ENCODE results near the gene ATAT1.
A peak's percentile ranks its signal among the peaks of the same experiment; 100 is the strongest.

ATAT1 gene

DNA sequence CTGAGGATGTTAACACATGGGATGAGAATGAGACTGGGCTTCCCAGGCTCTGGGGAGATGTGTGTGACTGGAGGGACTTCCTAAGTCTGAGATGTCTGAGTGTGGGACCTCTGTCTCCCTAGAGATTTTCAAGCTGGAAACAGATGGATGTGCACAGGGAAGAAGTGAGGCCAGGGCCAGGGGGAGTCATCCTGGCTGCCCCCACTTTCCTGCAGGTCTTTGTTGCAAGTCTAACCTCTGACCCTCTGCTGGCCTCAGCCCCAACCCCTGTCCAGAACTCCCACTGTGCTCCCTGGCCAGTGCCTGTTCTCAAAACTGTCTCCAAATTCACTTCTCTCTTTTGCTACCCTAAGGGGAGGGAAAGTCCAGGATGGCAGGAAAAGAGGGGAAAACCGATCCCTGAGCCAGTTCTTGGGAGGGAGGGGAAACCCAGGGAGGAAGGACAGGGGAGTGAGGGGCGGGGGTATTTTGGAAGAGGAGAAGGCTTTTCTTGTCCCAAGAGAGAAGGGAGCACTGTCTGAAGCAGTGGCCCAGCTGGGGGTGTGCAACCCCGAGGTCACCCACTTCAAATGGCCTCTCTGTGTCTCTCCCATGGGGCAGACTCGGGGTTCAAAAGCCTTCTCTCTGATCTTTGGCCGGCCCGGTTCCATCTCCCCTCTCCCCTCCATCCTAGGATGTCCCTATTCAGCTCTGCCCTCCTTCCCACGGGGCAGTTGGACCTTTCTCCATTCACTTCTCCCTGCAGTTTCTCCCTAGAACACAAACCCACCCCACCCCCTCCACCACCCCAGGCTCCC is 56.7 kb downstream of the ATAT1 start:
- DNase-seq (ENCODE audit: low read depth, low spot score) = no peak

DNA sequence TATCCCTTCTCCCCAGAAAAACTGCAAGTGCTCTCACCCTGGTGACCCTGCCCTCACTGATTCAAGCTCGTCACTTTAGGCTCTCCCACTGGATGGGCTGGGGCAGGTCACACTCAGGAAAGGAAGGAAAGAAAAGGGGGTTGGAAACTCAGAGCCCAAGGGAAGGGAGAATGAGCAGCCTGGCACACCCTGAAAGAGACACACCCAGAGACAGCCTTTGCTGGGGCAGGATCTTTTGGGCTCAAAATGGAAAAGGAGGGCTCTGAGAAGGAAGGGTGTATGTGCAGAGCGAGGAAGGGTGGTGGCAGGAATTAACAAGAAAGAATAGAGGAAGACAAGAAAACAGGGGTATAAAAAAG is 57.3 kb downstream of the ATAT1 start:
- DNase-seq (ENCODE audit: low read depth, low spot score) = no peak

GRCh38 chr6:30684386-30685156 is 57.9 kb downstream of the ATAT1 start:
- DNase-seq (ENCODE audit: low read depth, low spot score) = no peak

DNA sequence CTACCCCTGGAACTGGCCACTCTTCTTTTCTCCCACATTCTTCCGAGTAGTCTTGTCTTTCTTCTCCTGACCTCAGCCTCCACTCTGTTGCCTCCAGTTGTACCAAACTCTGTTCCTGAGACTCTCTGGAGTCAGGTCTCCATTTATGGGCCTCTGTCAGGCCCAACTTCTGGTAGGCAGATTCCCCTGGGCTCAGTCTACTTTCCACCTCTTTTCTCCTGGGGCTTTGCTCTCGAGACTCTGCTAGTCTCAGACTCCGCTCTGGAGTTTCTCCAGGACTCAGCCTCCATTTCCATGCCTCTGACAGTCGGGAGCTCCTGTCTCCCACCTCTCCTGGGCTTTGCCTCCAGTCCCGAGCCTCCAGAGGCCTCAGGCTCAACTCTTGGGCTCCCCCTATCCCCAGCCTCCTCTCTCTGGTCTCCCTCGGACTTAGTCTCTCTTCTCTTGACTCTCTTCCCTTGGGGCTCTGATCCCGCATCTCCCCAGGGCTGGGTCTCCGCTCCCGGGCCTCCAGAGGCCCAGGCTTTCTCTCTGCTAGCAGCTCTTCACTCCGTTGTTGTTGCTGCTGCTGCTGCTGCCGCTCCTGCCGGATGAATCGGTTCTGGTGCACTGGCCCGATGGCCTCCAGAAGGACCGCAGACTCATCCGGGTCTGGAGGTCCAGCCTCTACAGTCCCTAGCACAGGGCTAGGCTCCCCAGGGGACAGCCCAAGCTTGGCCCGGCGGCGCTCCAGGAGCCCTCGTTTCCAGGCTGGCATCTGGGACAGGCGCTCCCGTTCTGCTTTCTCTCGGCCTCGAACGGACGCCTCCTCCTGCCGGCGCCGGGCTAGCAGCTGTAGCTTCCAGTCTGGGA is 58.7 kb downstream of the ATAT1 start:
- no peak for DNase-seq (ENCODE audit: low read depth, low spot score)

DNA sequence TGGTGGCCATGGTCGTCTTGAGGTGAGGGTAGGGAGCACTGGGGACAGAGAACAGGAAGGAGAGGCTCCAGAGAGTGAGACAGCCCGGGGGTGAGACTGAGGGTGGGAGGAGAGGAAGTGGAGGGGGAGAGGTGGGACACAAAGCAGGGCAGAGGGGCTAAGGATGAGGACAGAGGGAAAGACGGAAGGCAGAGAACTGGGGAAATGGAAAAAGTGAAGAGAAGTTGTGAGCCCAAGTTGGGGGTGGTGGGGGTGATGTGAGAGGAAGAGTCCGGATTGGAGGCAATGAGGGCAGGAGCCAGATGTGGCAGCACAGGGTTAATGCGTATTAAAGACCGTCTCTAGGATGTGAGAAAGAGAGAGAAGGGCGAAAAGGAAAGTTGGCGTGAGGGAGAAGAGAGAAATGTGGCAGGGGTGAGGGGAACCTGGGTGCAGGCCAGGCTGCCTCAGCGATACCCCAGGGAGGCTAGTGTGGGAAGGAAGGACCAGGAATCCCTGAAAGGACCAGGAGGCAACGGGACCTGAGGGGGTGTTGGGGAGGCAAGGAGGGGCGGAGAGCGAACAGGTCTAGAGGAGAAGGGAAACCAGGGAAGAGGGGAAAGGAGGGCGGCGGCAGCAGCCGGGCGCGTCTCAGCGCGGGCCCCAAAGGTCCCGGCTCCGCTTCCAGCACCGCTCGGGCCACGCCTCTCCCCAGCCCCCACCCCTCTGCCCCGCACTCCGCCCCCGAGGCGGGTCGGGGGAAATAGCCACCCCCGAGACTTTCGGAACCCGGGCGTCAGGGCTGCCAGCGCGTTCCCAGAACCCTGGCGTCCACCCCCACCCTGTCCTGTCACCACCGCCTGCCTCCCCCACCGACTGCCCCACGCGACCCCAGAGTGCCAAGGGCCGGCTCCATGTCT is 59.6 kb downstream of the ATAT1 start, which contains the start of gene PPP1R18:
TSS of gene PPP1R18 (minus strand) at position 637 of the 899 bp plus-strand sequence. CDS start at position 10, 627 bp downstream.
- peak; percentile 78 for DNase-seq (ENCODE audit: low read depth, low spot score)

DNA sequence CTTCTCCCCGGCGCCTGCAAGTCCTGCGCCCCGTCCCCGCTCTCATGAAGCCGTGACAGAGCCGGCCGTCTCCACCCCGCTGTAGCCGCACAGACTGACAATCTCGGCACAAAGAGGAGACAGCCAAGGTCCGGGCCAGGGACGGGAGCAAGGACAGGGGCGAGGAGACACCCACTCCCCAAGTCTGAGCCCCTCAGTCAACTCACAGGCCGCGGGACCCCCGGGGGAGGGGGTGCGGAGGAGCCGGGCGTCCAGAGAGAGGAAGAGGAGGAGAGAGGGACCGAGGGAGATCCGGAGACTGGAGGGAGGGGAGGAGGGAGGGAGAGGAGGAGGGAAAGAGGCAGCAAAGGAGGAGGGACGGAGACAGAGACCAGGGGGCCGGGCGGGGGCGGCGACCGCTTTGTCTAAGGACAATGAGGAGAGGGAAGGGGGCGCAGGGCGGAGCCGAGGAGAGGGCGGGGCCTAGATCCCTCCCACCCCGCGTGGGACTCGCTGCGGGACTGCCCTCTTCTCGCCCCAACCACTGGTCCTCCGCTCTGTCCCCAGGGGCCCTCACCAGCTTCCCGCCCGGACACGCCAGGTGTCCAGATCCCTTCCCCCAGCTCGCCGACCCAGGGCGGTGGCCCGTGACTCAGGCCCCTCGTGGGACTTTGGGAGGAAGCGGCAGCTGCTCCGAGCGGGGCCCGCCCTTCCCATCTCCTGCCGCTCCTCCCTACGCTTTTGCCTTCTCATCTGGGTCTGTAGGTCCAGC is 60.4 kb downstream of the ATAT1 start:
- DNase-seq (ENCODE audit: low read depth, low spot score) = no peak

- no peak for DNase-seq (ENCODE audit: low read depth, low spot score)
Measured at GRCh38 chr6:30687659-30688431, 61.2 kb downstream of the ATAT1 start.

DNA sequence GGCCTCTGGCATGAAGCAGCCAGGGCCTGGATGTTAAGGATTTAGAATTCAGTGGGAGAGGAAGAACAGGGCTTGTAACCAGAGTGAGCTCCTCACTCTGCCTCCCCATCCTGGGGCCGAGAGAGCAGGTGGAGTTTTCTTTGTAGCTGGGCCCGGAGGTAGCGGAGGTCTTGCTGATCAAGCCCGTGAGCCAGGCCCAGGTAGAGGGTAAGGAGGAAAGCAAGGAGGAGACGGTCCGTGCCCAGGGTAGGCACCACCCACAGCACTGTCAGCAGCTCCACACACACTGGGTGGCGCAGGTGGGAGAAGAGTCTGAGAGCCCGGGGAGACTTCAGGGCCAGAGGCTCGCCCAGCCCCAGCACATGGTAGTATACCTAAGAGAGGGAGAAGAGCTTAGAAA is 61.9 kb downstream of the ATAT1 start:
- no peak for DNase-seq (ENCODE audit: low read depth, low spot score)

DNA sequence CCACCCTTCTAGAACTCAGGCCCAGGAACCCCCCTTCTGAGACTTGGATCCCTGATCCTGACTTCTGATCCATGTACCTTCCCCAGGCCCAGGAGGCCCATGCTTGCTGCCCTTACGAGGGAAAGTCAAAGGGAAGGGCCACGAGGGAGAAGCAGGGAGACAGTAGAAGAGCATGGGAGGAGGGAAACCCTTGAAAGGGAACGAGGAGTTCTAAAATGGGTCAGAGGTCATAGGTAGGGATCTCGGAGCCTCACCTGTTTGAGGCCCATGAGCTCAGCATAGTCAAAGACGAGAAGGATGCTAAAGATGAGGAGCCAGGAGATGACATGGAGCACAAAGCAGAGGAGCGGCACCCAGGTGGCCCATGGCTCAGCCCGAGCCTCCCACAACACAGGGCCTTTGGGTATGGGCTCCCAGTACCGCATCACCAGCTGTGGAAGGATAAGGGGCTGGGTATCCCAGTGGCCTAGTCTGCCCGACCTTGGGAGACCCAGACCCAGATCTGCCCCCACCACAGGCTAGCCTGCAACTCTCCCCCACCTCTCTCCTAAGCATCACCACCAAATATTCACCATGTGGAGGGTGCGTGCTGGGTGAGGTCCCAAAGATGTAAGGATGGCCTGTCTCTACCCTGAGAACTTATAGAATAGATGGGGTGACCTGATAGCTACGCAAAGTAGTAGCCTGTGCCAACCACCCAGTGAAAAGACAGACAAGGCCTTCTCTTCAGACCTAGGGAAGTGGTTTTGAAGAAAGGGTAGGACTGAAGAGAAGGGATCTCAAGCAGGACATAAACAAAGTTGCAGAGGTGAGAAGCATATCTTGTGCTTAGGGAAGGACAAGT is 62.6 kb downstream of the ATAT1 start:
- DNase-seq (ENCODE audit: low read depth, low spot score) = no peak

DNA sequence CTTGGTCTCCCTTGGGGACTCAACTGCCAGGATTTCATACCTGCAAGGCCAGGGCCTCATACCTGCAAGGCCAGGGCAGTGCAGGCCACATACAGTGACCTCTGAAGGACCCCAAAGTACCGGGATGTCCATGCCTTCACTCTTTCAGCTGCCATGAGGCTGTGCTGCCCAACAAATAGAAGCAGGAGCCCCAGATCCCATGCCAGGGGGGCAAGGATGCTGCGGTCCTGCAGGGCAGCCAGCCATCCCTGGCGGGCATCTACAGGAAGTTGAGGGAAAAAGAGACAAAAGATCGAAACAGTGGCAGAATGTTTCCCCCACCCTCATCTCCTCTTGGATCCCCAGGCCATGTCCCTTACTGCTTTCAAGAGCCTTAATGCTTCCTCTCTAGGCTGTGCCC is 63.3 kb downstream of the ATAT1 start:
- no peak for DNase-seq (ENCODE audit: low read depth, low spot score)

DNA sequence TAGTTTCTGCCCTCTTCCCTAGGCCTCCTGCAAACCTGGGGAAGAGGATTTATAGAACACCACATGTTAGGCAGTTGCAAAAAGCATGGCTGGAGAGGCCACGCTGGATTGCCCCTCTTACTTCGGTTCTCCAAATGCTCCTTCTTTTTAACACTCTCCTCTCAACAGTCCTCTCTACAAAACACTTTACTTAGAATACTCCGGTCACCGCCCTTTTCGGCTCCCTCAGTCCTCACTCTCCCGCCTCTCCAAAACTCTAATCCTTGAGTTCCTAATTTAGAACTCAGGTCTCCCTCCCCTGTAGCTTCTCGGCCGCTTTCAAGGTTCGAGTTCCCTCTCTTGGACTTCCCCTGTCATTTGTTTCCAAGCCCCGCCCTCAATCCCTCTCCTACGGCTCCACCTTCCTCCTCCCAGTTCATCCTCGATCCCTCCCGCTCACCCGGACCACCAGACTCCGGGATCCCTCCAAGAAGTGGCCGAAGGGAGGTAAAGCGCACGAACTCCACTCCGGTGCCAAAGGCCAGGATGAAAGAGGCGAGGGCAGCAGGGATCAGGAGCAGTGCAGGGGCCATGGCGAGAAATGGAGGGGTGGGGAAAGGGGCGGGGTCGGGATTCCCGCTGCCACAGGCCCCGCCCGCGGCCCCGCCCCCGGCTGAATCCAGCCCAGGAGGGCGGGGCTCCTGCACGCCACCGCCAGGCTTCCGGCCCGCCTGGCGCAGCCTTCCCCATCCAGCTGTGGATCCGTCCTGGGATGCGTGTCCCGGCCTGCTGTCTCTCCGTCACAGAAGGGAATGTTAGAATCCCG is 63.9 kb downstream of the ATAT1 start, which contains the start of gene NRM:
TSS of gene NRM (minus strand) at position 582 of the 805 bp plus-strand sequence. CDS start at position 572, 10 bp downstream.
- no peak for DNase-seq (ENCODE audit: low read depth, low spot score)

DNA sequence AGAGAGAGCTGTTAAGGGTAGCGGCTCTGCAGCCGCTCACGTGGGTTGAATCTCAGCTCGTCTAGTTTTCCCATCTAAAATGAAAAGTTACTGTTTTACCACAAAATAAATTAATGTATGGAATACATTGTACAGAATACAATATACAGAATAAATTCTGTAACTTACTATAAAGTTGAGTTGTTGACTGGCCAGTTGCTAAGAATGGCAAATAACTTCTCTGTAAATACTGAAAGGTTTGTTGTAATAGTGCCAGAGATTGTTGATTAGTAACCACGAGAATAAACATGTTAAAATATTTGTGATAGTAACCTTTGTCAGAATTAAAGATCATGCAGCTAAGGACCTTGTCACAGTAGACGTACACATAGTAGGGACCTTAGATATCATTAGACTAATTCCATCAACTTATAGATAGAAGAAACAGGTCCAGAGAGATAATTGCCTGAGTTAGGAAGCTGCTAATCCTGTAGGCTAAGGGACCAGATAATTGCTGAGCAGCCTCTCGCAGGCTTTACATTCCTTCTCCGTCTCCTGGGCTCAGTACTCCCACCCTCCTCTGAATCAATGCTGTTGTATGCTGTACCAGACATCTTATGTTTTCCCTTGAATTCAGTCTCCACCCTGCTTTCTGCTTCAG is 64.7 kb downstream of the ATAT1 start:
- no peak for DNase-seq (ENCODE audit: low read depth, low spot score)

Measured in activated naive CD8-positive, alpha-beta T cell treated with anti-CD3 and anti-CD28 coated beads, Interleukin-2, amount 50 U/mL, for 16 hours (primary cell).